HL-60/S4 treated with phorbol 12-myristate 13-acetate at 8.2 ng/mL for 4 days and 3 days (cell line): Measurements from ENCODE around the gene SEC22A.

ENCODE experiments used
- in situ Hi-C: fragments of 300-500 bp; cut with MboI; formaldehyde crosslinking; loops from 2 replicates; pipeline ENCODE4 v1.15.0; 2022; ENCODE audit warnings: low sequenced_read_pairs

Gene SEC22A

GRCh38 chr3:123286308-123287023 is 84.7 kb downstream of the SEC22A start:
- in situ Hi-C loops: no loop called here

- in situ Hi-C loops: no loop called here
Measured at GRCh38 chr3:123287051-123287961, 85.6 kb downstream of the SEC22A start.

GRCh38 chr3:123287962-123288302 is 86.2 kb downstream of the SEC22A start:
- in situ Hi-C loops: no loop called here

GRCh38 chr3:123289391-123290106 is 87.8 kb downstream of the SEC22A start:
- in situ Hi-C loops: no loop called here

- in situ Hi-C loops: no loop called here
Measured at GRCh38 chr3:123290107-123290930, 88.6 kb downstream of the SEC22A start.

- in situ Hi-C loops: no loop called here
Measured at GRCh38 chr3:123290962-123291361, 89.2 kb downstream of the SEC22A start.

- in situ Hi-C loops: no loop called here
Measured at GRCh38 chr3:123291404-123291803, 89.7 kb downstream of the SEC22A start.

GRCh38 chr3:123292321-123293310 is 90.9 kb downstream of the SEC22A start:
- in situ Hi-C loops: no loop called here

- in situ Hi-C loops: no loop called here
Measured at GRCh38 chr3:123294296-123294938, 92.7 kb downstream of the SEC22A start.

GRCh38 chr3:123295171-123295900 is 93.6 kb downstream of the SEC22A start:
- in situ Hi-C loops: no loop called here

- in situ Hi-C loops: no loop called here
Measured at GRCh38 chr3:123295901-123296250, 94.1 kb downstream of the SEC22A start.

- in situ Hi-C loops: no loop called here
Measured at GRCh38 chr3:123296261-123296660, 94.5 kb downstream of the SEC22A start.

GRCh38 chr3:123296836-123297626 is 95.3 kb downstream of the SEC22A start:
- in situ Hi-C loops: no loop called here

GRCh38 chr3:123297627-123297899 is 95.8 kb downstream of the SEC22A start:
- in situ Hi-C loops: no loop called here

GRCh38 chr3:123298903-123299302 is 97.2 kb downstream of the SEC22A start:
- in situ Hi-C loops: no loop called here

GRCh38 chr3:123299581-123299980 is 97.8 kb downstream of the SEC22A start:
- in situ Hi-C loops: no loop called here

- in situ Hi-C loops: loop anchor here (25.0 kb wide), 1 partner anchor 262 kb away; no protein-coding TSS in a partner anchor
Measured at GRCh38 chr3:123300056-123300455, 98.3 kb downstream of the SEC22A start.

- in situ Hi-C loops: loop anchor here (25.0 kb wide), 1 partner anchor 262 kb away; no protein-coding TSS in a partner anchor
Measured at GRCh38 chr3:123300583-123300982, 98.8 kb downstream of the SEC22A start.
